HG03135 (cell line): Measurements from ENCODE around the gene SP140.
"Not testable (repeated sequence)": the region's sequence is repeated elsewhere in the genome, so short reads cannot be mapped to it uniquely, and the experiment has no call there.

Experiments
- ATAC-seq: cut with Tn5 transposase; IDR thresholded peaks from one replicate; pipeline ENCODE4 v1.9.1; 2021; ENCODE audit warnings: mild to moderate bottlenecking, moderate library complexity; ENCODE audit not compliant: unreplicated experiment

The SP140 gene

DNA sequence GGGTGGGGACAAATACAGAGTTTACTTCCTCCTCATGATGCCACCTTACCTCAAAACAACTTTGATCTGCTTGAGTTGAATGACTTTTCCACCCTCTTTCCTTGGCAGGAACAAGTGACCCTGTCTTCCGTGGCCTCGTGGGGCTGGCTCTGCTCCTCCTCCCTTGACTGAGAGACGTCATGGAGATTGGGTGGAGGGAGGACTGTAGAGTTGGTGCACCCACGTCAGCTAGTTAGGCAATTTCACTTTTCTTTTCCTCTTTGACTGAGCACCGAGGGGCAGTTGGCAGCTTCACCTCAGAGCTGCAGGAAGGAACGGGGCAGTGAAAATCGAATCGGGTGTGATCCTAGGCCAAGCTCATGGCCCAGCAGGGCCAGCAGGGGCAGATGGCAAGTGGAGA is at the start of gene SP140:
Gene SP140, plus strand, starts transcription at position 251 of the 400 bp plus-strand sequence. Its CDS starts 109 bp downstream, at position 360.
- peak; percentile 69 for ATAC-seq

DNA sequence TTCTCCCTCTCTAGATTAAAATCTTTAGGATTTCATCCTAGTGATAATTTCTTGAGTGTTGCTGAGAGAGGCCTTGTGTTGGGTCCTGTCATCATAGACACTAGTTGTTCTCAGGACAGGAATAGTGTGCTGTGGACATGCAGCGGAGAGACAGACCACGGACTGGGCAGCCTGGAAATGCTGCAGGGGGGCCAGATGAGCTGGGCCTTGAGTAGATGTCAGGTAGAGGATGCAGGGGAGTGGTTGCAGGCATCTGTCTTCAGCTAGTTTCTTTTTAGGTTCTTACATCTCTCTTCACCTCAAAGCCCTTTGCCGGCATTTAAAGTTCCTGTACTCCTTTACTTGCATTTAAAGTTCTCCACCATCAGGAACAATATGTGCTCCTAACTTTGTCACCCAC is 48.5 kb upstream of the SP140 start:
- no peak for ATAC-seq

DNA sequence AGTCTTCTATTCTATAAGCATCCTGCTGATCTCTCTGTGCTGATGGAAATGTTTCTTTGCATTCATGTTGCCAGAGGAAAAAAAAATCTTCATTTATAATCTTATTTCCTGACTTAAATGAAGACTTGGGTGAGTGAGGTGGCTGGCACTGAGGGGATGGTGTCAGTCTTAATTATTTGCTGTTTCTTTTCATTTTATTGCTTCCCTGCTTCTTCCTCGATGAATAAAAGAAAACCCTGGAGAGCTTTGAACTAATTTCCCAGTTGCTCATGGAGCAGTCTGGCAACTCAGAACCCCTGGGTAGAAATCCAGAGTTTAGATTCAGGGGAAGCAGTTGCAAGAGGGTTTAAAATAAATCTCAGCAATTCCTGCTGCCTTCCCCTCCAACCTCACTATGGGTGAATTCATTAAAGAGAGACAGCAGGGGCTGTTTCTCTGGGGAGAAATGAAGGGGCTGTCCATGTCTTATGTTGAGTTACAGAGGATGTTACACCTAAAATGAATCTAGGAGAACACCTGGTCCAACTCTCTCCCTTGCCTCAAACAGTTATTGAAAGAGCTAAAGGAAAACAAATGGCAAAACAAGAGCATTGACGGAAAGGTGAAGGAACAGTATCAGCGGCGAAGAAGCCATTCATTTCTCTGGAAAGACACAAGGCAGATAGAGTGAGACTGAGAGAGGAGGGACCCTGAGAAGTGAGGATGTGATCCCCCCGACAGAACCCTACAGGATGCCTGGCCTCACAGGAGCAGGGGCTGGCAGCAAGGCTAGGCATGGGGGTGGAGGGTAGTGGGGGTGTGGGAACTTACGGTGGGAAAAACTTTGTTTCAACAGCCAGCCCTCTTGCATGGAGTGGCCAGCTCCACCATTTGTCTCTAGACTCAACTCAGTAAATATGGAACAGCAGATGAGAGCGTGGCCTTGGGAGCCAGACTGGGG is 46.7 kb upstream of the SP140 start:
- ATAC-seq = no peak

DNA sequence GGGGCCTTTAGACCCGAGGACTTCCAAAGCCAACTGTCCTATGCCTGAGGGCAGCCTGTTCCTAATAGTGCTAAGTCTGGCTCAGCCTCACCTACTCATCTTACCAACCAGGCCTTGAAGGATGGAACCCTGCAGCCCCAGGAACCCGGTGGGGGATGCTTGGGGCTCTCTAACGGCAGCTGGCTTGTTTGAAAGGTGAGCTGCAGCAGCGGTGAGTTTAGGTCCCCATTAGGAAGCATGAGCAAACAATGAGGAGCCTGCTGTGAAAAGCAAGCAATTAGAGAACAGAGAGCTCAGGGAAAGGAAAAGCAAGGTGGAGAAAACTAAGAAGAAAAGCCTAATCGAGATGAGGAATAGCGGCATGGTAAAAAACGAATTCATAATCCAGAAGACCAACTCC is 45.6 kb upstream of the SP140 start:
- no peak for ATAC-seq

DNA sequence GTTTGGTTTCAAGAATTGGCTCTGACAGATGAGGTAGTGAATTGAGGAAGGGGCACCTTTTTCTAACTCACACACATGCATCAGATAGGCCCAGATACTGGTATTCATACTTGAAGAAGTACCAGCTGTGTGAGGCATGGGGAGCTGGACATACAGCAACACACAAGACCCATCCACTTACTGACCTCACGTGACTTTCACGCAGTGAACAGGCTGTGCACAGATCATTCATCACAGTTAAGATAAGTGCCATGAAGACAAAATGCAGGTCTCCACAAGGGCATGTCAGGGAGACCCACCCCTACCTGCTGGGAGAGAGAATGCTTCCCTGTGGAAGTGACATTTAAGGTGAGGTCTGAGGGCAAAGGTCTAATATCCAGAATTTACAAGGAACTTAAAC is 44.3 kb upstream of the SP140 start:
- ATAC-seq = no peak

DNA sequence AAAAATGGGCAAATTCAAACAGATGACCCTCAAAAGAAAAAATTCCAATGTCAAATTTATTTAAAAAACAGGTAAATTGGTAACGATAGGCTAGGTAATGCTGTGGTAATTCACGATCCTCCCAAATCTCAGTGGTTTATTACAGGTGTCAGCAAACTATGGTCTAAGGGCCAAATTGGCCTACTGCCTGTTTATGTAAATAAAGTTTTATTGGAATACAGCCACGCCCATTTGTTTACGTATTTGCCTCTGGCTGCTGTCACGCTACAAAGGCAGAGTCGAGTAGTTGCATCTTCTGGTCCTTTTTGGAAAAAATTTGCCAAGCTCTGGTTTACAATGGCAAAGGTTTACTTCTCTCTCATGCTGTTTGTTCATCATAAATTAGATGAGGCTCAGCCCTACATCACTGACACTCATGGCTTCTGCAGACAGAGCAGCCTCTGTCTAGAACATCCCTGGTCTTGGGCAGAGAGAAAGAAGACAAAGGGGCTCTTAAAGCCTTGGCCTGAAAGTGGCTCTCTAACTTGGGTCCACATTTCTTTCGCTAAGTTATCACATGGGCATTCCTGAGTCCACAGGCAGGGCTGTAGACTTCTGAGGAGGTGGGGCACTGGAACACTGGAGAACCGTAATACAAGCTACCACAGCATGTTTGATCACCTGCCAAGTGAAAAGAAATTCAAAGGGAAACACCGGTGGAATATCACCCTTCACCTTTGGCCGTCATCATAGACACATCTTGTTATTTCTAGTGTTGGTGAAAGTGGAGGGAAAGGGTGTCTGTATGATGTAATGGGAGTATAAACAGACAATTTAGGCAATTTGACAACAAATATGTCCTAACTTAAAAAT is 40.6 kb upstream of the SP140 start:
- ATAC-seq = no peak

DNA sequence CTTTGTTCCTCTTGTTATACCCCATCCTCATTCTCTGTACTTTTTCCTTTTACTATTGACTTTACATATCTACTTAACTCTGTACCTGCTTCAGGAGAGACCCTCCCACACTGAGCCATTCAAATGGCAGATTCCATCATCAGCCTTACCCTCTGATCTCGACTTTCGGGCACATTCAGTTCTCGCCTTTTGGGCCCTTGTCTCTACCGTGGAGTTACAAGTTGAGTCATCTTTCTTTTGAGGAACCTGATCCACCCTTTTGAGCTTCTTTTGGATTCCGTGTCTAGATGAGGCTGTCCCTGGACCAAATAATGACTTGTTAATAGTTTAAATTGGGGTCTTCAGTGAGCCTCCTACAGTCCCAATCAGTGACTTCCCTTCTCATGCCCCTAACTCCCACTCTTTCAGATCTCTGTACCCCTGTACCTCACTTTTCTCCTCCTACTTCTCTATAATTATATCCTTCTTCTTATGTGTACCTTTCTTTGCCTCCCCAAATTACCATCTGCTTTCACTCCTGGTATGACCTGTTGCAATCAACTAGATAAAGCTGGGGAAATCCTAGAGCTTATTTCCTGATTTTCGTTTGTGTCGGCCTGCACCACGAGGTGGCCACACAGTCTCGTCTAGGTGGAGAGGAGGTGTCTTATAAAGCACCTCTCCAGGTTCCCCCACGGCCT is 23.0 kb upstream of the SP140 start:
- peak; percentile 45 for ATAC-seq

DNA sequence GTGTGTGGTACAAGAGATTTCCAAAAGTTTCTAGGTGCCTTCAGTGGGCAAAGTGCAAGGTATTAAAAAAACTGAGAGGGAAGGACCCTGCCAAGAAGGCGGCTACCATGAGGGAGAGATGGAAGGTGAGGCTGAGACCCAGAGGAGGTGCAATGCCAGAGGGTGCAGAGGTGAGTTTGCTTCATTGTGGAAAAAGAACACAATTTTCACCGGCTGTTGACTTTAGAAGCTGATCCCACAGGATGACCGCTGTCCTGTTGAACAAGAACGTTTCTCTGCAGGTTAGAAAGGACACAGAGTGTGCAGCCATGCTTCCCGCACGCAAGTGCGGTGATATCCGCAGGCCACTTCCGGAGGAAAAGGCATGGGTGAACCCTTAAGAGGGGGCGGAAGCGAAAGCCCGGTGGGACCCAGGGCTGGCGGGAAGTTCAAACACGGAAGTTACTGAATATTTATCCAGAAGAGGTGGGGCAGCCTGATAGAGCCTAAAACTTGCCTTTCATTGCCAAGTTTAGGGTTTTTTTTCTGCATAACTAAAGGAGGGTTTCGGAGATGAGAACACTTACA is 22.3 kb upstream of the SP140 start:
- peak; percentile 39 for ATAC-seq

DNA sequence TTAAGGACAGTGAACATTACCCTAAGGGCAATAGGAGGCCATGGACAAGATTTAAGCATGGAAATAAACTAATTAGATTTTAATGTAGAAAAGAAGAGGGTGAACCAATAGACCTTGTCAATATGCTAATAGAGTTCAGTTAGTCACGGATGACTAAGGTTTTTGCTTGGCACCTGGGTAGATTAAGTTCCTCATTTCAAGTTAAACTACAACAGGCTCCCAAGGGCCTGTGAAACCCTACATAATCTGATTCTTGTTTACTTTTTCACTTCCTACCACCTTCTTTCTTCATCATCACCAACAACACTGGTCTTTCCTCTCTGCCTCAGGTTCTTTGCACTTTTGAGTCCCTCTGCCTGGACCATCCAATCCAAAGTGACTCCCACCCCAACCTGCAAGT is 20.5 kb upstream of the SP140 start:
- peak; percentile 56 for ATAC-seq

DNA sequence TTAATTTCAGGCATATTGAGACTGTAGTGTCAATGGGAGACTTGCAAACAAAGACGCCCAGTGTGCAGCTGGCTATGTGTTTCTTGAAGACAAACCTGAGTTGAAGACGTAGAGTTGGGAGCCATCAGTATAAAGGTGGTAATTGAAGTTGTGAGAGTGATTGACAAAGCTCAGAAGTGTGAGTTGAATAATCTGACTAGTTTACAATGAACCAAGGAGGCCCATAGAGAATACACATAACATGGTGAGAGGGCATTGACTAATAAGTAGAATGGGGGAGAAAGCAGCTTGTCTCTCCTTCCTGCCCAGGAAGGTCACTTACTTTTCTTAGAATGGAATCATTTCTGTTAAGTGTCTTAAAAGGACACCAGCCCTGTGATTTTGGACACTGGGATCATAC is 19.8 kb upstream of the SP140 start:
- ATAC-seq = no peak

DNA sequence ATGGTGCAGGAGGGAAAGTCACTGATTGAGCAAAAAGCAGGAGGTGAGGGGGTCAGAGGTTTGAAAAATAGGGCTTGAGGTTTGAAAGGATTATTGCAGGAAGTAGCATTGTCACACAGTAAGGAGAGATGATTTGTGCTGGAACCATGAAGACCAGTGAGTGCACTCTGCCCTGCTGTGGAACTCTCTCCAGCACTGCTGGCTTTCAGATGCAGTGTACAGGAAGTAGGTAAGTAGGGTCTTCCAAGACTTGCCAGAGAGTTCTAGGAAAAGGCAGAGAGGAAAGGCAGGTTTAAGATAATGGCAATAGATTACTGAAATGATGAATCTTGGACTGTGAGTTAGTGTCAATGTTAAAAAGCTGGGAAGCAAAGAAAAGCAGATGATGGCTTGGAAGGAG is 17.0 kb upstream of the SP140 start:
- ATAC-seq = no peak

DNA sequence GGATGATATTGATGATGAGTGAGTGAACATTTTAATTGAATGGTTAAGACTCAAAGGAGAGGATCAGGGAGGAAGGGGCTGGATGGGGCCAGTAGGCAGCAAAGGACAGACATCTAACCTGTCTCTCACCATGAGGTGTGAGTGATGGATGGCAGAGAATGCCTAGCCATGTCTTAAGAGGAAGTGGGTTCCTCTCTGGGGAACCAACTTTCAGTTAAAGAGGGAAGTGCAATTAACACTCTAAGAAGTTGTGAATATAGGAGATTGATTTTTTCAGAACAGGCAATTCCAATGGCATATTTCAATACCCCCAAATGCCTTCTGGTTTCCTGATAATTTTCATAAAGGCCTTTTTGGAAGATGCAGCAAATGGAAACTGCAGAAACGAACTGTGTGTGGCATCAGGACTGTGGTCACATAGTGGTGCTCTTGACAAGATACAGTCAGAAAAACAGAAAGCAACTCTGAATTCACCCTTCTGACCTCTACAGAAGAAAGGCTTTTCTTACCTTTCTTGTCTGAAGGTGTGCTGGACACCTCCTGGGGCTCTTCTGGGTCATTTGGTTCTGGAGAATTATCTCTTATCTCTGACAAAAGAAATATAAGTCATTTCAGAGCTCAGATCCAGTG is 16.0 kb upstream of the SP140 start:
- no peak for ATAC-seq

DNA sequence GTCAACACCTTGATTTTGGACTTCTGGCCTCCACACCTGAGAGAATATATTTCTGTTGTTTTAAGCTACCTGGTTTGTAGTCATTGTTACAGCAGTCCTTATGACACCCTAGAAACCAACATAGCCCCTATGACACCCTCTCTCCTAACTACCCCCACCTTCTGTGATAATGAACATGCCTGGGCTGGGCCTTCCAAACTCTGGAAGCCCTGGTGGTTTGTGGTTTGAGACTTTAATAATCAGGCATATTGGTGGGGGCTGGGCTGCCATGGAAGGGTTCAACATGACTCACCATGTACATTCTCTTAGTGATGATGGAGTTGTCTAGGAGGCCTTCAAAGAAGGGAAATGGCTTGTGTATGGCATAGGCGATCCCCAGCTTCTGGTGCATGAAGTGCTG is 9.0 kb upstream of the SP140 start:
- no peak for ATAC-seq

DNA sequence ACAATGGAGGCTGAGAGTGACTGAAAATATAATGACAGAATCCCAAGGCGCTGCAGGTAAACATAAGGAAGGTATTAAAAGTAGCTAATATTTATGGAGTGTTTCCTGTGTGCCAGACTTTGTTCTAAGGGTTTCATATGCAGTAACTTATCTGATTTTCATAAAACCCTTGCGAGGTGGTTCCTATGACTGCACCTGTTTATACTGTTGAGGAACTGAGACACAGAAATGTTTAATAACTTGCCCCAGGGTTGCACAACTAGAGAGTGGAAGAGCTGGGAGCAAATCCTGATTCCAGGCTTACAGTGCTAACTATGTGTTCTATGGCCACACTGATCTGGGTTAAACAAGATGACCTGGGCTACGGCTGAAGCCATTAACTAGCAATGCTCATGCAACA is 8.1 kb upstream of the SP140 start:
- no peak for ATAC-seq

DNA sequence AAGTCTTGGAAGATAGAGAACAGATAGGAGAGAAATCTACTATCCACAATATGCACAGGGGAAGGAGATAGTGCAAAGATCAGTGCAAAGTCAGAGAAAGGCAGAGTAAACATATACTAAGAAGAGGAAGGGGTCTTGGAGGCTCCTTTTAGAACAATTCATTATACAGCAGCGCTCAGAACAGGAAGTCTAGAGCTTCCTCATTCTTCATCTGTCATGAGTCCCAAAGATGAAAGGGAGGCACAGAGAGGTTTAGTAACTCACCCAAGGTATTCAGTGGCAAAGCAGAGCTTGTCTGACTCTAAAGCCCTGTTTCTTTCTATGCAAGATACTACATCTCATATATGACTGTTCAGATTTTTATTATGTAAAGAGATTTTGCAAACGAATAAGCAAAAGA is 7.1 kb upstream of the SP140 start:
- ATAC-seq = no peak

DNA sequence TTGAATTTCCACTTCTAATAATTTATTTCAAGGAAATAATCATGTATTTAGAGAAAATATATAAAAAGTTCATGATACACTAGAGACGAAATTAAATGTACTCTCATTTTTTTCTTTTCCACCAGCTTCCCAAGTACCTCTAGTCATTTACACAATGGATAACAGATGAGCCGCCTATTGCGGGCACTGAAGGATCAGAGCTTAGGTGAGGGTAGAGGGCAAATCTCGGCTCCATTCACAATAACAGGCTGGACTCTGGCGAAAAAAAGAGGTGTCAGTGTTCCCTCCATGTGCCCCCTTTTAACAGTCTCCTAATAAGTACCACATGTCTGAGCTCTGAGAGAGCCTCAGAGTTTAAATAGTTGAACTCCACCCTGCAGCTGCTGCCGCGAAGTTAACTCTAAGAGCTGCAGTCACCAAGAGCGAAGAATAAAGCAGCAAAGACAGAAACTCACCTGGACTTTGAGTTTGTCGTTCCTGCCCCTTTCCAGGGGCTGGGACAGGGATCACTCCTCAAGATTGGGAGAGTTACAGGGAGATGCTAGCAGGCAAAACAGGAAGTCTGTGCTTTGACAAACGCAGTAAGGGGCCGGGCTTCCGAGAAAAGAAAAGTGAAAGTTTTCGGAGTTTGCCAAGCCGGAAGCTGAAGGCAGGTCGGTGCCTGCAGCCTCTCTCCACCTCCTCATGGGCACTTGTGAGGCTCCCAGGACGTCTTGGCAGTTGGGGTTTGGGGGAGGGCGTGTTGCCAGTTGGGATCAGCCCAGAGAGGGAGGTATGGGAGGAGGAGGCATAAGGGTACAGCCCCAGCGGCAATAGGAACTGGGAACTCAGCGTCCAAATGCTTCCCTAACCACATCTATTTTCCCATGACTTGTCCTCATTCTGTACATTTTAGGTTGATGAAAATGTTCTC is 5.9 kb upstream of the SP140 start, which contains the start of gene SP110:
Gene SP110, minus strand, starts transcription at position 566 of the 913 bp plus-strand sequence. CDS start 3,057 bp downstream, outside the sequence.
- peak; percentile 74 for ATAC-seq

DNA sequence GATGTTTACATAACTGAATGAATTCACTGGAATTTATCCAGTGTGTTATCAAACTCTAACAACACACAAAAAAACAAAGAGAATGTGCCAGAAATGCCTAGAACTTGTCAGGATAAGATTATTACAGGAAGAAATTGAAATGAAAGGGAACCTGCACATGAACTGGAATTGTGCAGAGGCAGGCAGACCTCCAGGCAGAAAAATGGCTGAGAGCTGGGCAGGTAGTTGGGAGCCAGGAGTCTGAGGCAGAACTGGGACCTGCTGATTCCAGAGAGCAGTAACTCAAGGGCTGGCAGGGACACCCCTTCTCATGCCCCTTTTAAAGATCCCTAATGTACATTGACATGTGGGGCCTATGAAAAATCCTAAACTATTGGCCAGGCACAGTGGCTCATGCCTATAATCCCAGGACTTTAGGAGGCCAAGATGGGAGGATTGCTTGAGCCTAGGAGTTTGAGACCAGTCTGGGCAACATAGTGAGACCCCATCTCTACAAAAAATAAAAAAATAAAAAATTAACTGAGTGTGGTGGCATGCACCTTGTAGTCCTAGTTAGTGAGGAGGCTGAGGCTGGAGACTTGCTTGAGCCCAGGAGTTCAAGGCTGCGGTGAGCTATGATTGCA is 5.1 kb upstream of the SP140 start:
- ATAC-seq = no peak

DNA sequence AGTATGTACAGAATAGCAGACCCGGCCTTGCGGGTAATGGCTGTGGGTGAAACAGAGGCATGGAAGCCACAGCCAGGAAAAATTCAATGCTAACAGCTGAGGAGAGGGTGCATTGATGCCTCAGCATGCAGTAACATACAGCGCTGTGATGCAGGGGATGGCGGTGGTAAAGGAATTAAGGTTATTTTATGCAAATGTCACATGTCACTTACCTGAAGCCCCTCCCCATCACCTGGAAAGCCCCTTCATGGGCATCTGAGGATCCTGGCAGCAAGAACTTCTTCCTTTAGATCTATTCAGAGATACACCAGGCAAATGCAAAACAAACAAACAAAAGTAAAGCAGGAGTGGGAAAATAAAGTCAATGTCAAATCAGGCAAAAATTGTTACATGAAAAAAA is 4.0 kb upstream of the SP140 start:
- no peak for ATAC-seq

DNA sequence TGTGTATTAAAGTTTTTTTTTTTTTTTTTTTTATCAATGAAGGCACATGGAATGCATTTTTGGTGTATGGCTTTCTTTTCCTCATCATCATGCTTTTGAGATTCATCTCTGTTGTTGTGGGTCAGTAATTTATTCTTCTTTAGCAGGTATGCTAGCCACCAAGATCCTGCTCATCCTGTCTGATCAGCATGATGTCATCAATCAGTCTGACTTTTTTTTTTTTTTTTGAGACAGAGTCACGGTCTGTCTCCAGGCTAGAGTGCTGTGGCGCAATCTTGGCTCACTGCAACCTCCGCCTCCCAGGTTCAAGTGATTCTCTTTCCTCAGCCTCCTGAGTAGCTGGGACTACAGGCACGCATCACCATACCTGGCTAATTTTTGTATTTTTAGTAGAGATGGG is 2.7 kb upstream of the SP140 start:
- ATAC-seq = not testable (repeated sequence)
